Dermis blood vessel endothelial cell (primary cell): ENCODE data around the gene DENND10. TPM values are rescaled to one million over a fixed set of nuclear protein-coding genes. Genes with fewer than 3 reads are reported as not detected.
A peak's percentile ranks its signal among the peaks of the same experiment; 100 is the strongest.
"Not testable (repeated sequence)": the region's sequence is repeated elsewhere in the genome, so short reads cannot be mapped to it uniquely, and the experiment has no call there.

Experiments
- DNase-seq: peaks from one replicate; pipeline ENCODE4 v3.0.0; 2010
- total RNA-seq: library from RNA; depleted of rRNA; stranded (reverse); fragments of >200 nt; gene quantifications from 2 replicates; pipeline ENCODE4 v1.2.3, GENCODE V29; 2014

Gene DENND10
- total RNA-seq, 1 donor from 2014 or later, result 65.9 TPM

GRCh38 chr10:119132521-119133345 lies 28.8 kb downstream of the DENND10 start:
- no peak for DNase-seq

- DNase-seq, result no peak
These were observed 30.0 kb downstream of the DENND10 start for GRCh38 chr10:119133949-119134348.

- DNase-seq, result no peak
These were observed 31.6 kb downstream of the DENND10 start for GRCh38 chr10:119135513-119135881.

GRCh38 chr10:119136084-119136483 lies 32.2 kb downstream of the DENND10 start:
- no peak for DNase-seq

DNA sequence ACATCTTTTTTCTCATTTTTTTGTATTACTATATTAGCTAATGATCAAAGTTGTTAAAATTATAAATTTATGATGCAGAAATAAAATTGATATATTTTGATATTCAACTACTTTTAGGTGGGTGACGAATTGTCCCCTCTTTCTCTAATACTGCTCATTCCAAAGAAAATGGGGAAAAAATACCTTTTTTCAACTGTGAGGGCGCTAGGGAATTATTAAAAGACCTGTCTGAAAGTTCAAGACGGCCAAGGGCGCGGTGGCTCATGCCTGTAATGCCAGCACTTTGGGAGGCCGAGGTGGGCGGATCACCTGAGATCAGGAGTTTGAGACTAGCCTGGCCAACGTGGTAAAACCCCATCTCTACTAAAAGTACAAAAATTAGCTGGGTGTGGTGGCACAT lies 34.0 kb downstream of the DENND10 start:
- not testable (repeated sequence) for DNase-seq

- DNase-seq, result no peak
These were observed 34.7 kb downstream of the DENND10 start for GRCh38 chr10:119138346-119139306.

DNA sequence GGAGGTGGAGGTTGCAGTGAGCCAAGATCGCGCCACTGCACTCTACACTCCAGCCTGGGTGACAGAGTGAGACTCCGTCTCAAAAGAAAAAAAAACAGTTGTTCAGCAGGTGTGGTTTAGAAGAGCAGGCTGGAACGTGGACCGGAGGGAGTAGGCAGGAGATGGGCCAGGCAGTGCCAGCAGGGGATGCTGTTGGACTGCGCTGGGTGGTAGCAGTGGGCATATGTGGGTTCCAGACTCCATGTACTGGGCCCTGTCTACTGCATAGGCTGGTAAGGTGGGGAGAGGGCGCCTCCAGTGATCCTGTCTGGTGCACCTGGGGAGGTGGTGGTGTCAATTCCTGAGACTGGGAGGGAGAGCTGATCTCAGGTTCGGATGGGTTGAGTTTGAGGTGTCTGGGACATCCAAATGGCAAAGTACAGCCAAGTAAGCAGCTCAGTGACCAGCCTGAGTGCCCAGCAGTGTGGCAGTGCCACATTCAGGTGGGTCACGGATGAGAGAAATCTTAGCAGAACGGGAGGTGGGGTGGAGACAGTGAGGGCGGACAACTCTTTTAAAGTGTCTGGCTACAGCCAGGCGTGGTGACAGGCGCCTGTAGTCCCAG lies 35.7 kb downstream of the DENND10 start:
- DNase-seq, result peak; percentile 60

- no peak for DNase-seq
These were observed 36.8 kb downstream of the DENND10 start for GRCh38 chr10:119140603-119141245.

DNA sequence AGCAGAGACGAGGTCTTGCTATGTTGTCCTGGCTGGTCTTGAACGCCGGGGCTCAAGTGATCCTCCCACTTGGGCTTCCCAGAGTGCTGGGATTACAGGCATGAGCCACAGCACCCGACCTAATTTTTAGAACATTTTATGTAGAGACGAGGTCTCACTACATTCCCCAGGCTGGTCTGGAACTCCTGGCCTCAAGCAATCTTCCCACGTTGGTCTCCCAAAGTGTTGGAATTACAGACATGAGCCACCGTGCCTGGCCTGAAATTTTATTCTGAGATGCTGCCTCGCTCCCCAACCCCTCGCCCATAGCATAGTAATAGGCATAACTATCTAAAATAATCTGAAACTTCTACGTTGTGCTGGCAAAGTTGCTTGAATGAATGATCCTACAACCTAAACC lies 39.7 kb downstream of the DENND10 start:
- no peak for DNase-seq

DNA sequence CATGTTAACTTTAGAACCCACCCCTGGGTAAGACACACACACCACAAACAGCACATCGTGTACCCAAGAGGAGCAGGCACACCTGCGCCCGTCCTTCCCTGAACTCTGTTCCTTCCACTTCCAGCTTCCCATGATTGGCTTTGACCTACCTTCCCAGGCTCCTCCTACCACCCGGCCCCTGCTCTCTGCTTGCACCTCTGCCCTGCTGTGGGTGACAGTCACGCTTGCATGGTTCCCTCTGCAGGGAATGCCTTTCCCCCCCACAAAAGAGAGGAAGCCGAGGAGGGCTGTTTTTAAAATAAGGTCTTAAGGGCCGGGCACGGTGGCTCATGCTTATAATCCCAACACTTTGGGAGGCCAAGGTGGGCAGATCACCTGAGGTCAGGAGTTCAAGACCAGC lies 45.2 kb downstream of the DENND10 start:
- no peak for DNase-seq

- peak; percentile 15 for DNase-seq
These were observed 45.8 kb downstream of the DENND10 start for GRCh38 chr10:119149729-119150128.

- not testable (repeated sequence) for DNase-seq
These were observed 47.7 kb downstream of the DENND10 start for GRCh38 chr10:119151601-119152000.

DNA sequence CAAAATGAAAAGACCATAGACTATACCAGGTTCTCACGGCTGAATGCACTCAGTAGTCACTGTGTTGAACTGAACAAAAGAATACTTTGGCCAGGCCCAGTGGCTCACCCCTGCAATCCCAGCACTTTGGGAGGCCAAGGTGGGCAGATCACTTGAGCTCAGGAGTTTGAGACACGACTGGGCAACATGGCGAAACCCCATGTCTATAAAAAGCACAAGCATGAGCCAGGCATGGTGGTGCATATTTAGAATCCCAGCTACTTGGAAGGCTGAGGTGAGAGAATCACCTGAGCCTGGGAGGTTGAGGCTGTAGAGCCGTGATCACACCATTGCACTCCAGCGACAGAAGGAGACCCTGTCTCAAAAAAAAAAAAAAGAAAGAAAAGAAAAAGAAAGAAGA lies 49.1 kb downstream of the DENND10 start:
- DNase-seq, result no peak

DNA sequence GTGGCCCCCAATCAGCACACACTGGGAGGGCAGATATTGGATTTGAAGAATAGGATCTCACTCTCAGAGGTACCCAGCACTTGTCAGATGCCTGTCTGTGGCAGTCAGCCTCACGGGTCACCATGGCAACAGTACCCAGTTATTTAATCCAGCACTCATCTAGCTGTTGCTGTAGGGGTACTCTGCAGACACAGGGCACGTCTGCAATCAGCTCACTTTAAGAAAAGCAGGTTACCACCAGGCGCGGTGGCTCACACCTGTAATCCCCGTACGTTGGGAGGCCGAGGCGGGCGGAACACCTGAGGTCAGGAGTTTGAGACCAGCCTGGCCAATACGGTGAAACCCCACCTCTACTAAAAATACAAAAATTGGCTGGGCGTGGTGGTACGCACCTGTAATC lies 49.7 kb downstream of the DENND10 start:
- DNase-seq, result no peak

DNA sequence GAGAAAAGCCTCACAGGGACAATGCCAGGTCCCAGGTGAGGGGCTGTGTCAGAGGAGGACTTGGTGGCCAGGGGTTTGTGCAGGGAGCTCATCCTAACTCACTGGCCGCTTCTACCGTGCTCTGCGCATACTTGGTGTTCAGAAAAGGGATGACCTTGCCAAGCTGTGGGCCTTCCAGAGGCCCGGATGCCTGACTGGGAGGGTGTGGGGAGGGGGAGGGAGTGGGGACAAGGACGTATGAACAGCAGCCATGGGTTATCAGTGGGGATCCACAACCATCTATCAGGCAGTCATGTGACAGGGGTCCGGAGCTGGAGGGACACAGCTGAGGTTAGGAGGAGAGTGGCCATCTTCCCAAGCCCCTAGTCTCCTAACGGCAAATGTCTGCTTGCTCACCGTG lies 55.4 kb downstream of the DENND10 start:
- no peak for DNase-seq

DNA sequence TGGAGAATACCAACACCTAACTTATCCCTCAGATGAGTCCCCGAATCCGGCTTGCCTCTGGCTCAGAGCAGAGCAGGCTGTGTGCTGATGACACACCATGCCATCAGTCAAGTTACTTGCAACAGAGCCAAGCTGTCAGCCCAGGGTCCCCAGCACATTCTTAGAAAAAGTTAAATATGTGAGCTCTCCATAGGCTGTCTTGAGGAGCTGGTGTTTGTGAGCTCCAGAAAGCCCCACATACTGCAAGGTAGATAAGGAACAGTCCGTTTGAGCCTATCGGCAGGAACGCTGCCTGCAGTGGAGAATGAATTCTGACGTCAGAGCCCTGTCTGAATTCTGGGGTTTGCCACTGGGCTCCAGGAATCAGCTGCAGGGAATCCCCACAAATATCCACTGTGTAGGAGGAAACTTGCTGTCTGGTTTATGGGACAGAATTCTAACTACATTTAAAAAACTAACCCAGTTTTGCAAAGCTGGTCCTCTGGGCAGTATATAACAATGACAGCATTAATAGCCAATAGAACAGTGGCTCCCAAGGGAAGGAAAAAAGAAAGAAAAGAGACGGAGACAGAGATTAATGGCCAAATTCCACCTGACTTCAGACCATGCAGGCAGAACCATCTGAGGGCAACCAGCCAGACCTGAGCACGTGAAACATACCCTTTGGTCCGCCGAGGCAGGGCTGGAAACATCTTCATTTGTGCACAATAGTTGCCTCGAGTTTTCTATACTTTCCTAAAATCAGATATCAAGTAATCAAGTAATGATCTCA lies 58.0 kb downstream of the DENND10 start:
- no peak for DNase-seq

DNA sequence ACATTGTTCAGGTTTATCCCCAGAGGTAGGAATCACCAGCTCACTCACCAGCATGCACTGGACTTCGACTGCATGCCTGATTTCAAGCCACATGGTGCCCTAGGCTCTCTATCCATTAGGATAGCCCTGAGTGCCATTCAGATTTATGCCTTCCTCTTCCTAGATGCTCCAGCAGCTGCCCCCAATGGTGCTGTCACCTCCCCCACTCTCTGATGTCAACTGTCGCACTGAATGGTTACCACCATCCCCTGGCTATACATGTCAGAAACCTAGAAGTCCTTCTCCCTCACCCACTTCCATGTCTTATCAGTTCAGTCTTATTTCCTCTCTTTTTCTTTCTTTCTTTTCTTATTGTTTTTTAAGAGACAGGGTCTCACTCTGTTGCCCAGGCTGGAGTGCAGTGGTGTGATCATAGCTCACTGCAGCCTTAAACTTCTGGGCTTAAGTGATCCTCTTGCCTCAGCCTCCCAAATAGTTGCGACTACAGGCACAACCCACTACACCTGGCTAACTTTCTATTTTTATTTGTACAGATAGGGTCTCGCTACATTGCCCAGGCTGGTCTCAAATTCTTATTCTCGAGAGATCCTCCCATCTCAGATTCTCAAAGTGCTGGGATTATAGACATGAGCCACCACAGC lies 58.7 kb downstream of the DENND10 start:
- DNase-seq, result no peak

DNA sequence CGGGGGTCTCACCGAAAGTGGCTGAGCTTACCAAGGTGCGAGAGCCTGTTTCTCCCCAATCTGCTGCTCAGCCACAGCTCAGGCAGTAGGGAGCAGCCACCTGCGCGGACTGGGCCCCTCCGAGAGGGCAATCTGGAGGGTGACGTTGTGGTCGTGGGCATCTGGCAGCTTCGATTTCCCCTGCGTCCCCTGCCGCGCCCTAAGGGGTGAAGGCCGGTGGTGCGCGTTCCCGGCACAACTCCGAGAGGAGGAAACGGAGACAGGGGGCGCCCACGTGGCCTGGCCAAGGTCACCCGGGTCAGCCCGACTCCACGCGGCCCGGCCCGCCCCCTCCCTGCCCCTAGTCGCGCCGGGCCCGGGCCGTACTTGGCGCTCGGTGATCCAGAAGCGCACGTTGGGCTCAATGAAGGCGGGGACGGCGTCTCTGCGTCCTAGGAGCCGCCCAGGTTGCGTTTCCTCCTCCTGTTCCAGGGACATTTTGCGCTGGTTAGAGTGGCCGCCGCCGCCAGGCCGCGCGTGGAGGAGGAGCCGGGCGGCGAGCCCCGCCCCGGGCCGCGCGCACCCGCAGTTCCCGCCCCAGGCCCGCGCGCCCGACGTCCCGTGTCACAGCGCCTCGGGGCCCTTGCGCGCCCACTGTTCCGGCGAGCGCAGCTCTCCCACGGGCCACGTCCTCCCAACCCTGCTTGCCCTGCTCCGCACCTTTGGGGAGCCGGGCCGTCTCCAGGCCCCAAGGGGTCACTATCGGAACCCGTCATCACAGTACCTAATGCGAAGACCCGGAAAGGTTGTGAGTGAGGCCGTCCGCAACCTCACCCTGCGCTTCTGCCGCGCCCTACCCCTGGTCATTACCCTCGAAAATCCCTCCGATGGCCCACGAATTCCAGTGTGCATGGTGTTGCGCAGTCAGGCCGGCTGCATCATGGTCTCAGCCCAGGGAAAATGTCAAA lies 61.5 kb downstream of the DENND10 start, which contains the start of gene SFXN4:
TSS of gene SFXN4 (minus strand) at position 544 of the 947 bp plus-strand sequence. CDS start at position 477, 67 bp downstream.
- DNase-seq, result peak; percentile 76

DNA sequence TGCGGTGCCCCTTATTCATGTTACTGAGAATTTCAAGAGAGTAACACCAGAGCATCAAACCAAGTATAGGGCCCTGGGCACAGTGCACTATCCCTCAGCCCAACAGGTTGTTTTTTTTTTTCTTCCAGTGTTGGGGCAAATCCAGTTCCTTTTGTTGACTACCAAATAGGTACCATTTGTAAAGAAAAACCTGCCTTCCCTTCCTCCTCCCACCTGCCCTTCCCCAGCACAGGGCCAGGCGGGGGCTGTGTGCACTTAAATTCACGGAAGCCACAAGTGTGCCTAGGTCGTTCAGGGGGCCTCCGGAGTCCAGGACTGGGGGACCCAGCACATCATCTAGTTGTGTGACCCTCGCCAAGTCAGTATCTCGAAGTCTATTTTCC lies 62.2 kb downstream of the DENND10 start:
- DNase-seq, result no peak

DNA sequence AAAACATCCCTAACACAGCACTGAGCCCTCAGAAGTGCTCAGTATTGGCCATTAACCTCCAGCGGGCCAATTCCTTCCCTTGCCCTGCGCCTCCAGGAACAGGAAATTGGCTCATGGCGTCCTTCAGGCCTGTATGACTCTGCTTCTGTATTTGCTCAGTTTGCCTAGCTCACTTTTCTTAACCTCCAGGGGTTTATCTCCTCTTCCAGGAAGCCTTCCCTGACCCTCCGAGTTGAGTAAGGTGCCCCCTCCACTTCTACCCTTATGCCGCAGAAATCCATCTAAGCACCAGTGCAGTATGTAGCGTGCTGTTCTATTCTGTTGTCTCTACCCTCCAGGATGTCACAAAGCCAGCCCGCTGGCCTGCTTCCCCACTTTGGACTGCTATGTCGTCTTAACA lies 62.7 kb downstream of the DENND10 start:
- peak; percentile 64 for DNase-seq
